Esophagus (tissue), 2 donors: ENCODE measurements around the gene PI4KA. TPM values are rescaled to one million over a fixed set of nuclear protein-coding genes. Genes with fewer than 3 reads are reported as not detected.
"Not testable (repeated sequence)": the region's sequence is repeated elsewhere in the genome, so short reads cannot be mapped to it uniquely, and the experiment has no call there.

Experiments used
- H3K27ac ChIP-seq, 2 donors: one replicate each; pipeline ENCODE4 v1.5.1; 2013; ENCODE audit warnings: low read depth in 2 of 2, mild to moderate bottlenecking in 2 of 2, inconsistent platforms in 1 of 2, low read length in 1 of 2, moderate library complexity in 1 of 2
- H3K27me3 ChIP-seq, 2 donors: one replicate each; pipeline ENCODE4 v1.6.1; 2013; ENCODE audit warnings: low read length in 2 of 2, control low read depth in 1 of 2, mild to moderate bottlenecking in 1 of 2; ENCODE audit not compliant: insufficient read depth in 2 of 2, control insufficient read depth in 1 of 2
- H3K36me3 ChIP-seq, 2 donors: one replicate each; pipeline ENCODE4 v1.6.1; 2013; ENCODE audit warnings: low read length in 1 of 2; ENCODE audit not compliant: control insufficient read depth in 2 of 2, insufficient read depth in 2 of 2
- H3K4me1 ChIP-seq, 2 donors: one replicate each; pipeline ENCODE4 v1.6.1; 2013; ENCODE audit warnings: low read length in 1 of 2; ENCODE audit not compliant: control insufficient read depth in 2 of 2, insufficient read depth in 2 of 2
- H3K4me3 ChIP-seq, 2 donors: one replicate each; pipeline ENCODE4 v1.5.1; 2013; ENCODE audit warnings: low read length in 2 of 2, mild to moderate bottlenecking in 2 of 2, low read depth in 1 of 2, moderate library complexity in 1 of 2
- H3K9me3 ChIP-seq, 2 donors: one replicate each; pipeline ENCODE4 v1.6.1; 2013; ENCODE audit warnings: mild to moderate bottlenecking in 2 of 2, low read depth in 1 of 2, low read length in 1 of 2, moderate library complexity in 1 of 2; ENCODE audit not compliant: control insufficient read depth in 2 of 2, insufficient read depth in 1 of 2
- WGBS, 2 donors: extraction: QIAGEN DNeasy Blood & Tissue Kit; methylation state at CpG; one replicate each; pipeline ENCODE4 v1.1.7; 2013; 5-methylcytosine and 5-hydroxymethylcytosine counted together
- polyA plus RNA-seq, 2 donors: library from polyadenylated mRNA; stranded (reverse); fragments of 200-250 nt; gene quantifications; one replicate each; pipeline ENCODE4 v1.2.3, GENCODE V29; 2013
- donor health status: healthy with polysubstance abuse.
- donor health status: Bipolar disorder and iron deficiency.

Gene PI4KA
- polyA plus RNA-seq, 2 donors = 21.4 to 22.8 TPM

GRCh38 chr22:20897737-20898136, 39.1 kb upstream of the PI4KA start:
- not testable (repeated sequence) for H3K27ac ChIP-seq, H3K27me3 ChIP-seq, H3K4me3 ChIP-seq, H3K36me3 ChIP-seq, H3K4me1 ChIP-seq, H3K9me3 ChIP-seq
- 80 to 82% methylated on average over 6 to 7 of the region's 7 CpGs for WGBS, 2 donors

- H3K4me1 ChIP-seq = no peaks in the 10 kb centered on the region
- H3K4me3 ChIP-seq = no peak overlapping the region
- H3K9me3 ChIP-seq = no peaks in the 10 kb centered on the region
- peaks cover 0 to 11% of the 10 kb centered on the region in 2 donors for H3K36me3 ChIP-seq
- no peaks in the 10 kb centered on the region for H3K27me3 ChIP-seq
- no peak overlapping the region for H3K27ac ChIP-seq
- 95 to 97% methylated on average over 6 of the region's 6 CpGs for WGBS, 2 donors
These were observed 32.4 kb upstream of the PI4KA start for GRCh38 chr22:20890975-20891374.

GRCh38 chr22:20889904-20890540, 31.4 kb upstream of the PI4KA start:
- Histone ChIP-seq H3K9me3 (no peaks in the 10 kb centered on the region), H3K36me3 (peaks cover 0 to 11% of the 10 kb centered on the region in 2 donors), H3K27me3 (no peaks in the 10 kb centered on the region), H3K4me3 (no peak overlapping the region), H3K27ac (no peak overlapping the region), H3K4me1 (no peaks in the 10 kb centered on the region)
- 87 to 91% methylated on average over 13 of the region's 13 CpGs for WGBS, 2 donors

- H3K4me1 ChIP-seq = no peaks in the 10 kb centered on the region
- no peaks in the 10 kb centered on the region for H3K27me3 ChIP-seq
- no peaks in the 10 kb centered on the region for H3K9me3 ChIP-seq
- no peak overlapping the region for H3K27ac ChIP-seq
- peaks cover 0 to 11% of the 10 kb centered on the region in 2 donors for H3K36me3 ChIP-seq
- no peak overlapping the region for H3K4me3 ChIP-seq
- 80 to 81% methylated on average over 6 of the region's 6 CpGs for WGBS, 2 donors
These were observed 30.6 kb upstream of the PI4KA start for GRCh38 chr22:20889025-20889704.

GRCh38 chr22:20887375-20887774, 28.8 kb upstream of the PI4KA start:
- no peaks in the 10 kb centered on the region for H3K9me3 ChIP-seq
- H3K4me1 ChIP-seq = no peaks in the 10 kb centered on the region
- no peaks in the 10 kb centered on the region for H3K27me3 ChIP-seq
- H3K36me3 ChIP-seq = peaks cover 0 to 20% of the 10 kb centered on the region in 2 donors
- 81 to 83% methylated on average over 5 of the region's 5 CpGs for WGBS, 2 donors
- no peak overlapping the region for H3K4me3 ChIP-seq
- no peak overlapping the region for H3K27ac ChIP-seq

- H3K27me3 ChIP-seq = no peaks in the 10 kb centered on the region
- 26 to 35% methylated on average over 10 of the region's 10 CpGs for WGBS, 2 donors
- peak overlapping the region in 1 of 2 donors; percentile 8 for H3K27ac ChIP-seq
- H3K4me1 ChIP-seq = no peaks in the 10 kb centered on the region
- no peak overlapping the region for H3K4me3 ChIP-seq
- H3K9me3 ChIP-seq = no peaks in the 10 kb centered on the region
- peaks cover 5 to 27% of the 10 kb centered on the region in 2 donors for H3K36me3 ChIP-seq
These were observed 27.1 kb upstream of the PI4KA start for GRCh38 chr22:20885557-20886323.

- Histone ChIP-seq H3K4me3 (no peak overlapping the region), H3K36me3 (peaks cover 5 to 27% of the 10 kb centered on the region in 2 donors), H3K27me3 (no peaks in the 10 kb centered on the region), H3K9me3 (no peaks in the 10 kb centered on the region), H3K27ac (peak overlapping the region in 1 of 2 donors; percentile 8), H3K4me1 (no peaks in the 10 kb centered on the region)
- WGBS, 2 donors = 71 to 73% methylated on average over 8 of the region's 8 CpGs
These were observed 26.5 kb upstream of the PI4KA start for GRCh38 chr22:20885017-20885556.

GRCh38 chr22:20884454-20884853, 25.8 kb upstream of the PI4KA start:
- H3K4me1 ChIP-seq = no peaks in the 10 kb centered on the region
- no peak overlapping the region for H3K4me3 ChIP-seq
- no peaks in the 10 kb centered on the region for H3K9me3 ChIP-seq
- no peaks in the 10 kb centered on the region for H3K27me3 ChIP-seq
- peaks cover 5 to 27% of the 10 kb centered on the region in 2 donors for H3K36me3 ChIP-seq
- WGBS, 2 donors = 71 to 74% methylated on average over 4 of the region's 4 CpGs
- no peak overlapping the region for H3K27ac ChIP-seq

- H3K27me3 ChIP-seq = no peaks in the 10 kb centered on the region
- no peak overlapping the region for H3K4me3 ChIP-seq
- H3K36me3 ChIP-seq = peaks cover 5 to 20% of the 10 kb centered on the region in 2 donors
- H3K4me1 ChIP-seq = no peaks in the 10 kb centered on the region
- H3K27ac ChIP-seq = no peak overlapping the region
- 90 to 92% methylated on average over 6 of the region's 6 CpGs for WGBS, 2 donors
- no peaks in the 10 kb centered on the region for H3K9me3 ChIP-seq
These were observed 24.2 kb upstream of the PI4KA start for GRCh38 chr22:20882855-20883254.
